ENCODE data around the gene RUBCN. TPM values are rescaled to one million over a fixed set of nuclear protein-coding genes. Genes with fewer than 3 reads are reported as not detected.

The RUBCN gene
- total and polyA plus RNA-seq, 2 of the 13 experiments (the other 11 are each of a cell fraction or from before 2014, with no cell fraction given) = 5.2 to 8.1 TPM

GRCh38 chr3:197736491-197737318 is at the start of gene RUBCN (continued):
- TF ChIP-seq ZNF512B (CRISPR knock-in tag; IDR thresholded peaks at IDR 0.05; ENCODE audit: borderline replicate concordance) (no peak), ZNF646 (CRISPR knock-in tag; IDR thresholded peaks at IDR 0.05) (no peak), ZNF703 (CRISPR knock-in tag; IDR thresholded peaks at IDR 0.05; ENCODE audit: borderline replicate concordance) (no peak), ZNF775 (CRISPR knock-in tag; IDR thresholded peaks at IDR 0.05; ENCODE audit: borderline replicate concordance) (no peak), ZGPAT (CRISPR knock-in tag; IDR thresholded peaks at IDR 0.05) (peak; percentile 60), ZFP36L1 (CRISPR knock-in tag; IDR thresholded peaks at IDR 0.05) (no peak), TIGD3 (CRISPR knock-in tag; IDR thresholded peaks at IDR 0.05; ENCODE audit: borderline replicate concordance) (no peak), KLF6 (CRISPR knock-in tag; IDR thresholded peaks at IDR 0.05) (no peak), ZNF761 (CRISPR knock-in tag; conservative IDR thresholded peaks at IDR 0.05) (no peak), MAX (IDR thresholded peaks at IDR 0.05) (peak; percentile 45), ZBTB7B (CRISPR knock-in tag; IDR thresholded peaks at IDR 0.05) (no peak), RFXAP (CRISPR knock-in tag; IDR thresholded peaks at IDR 0.05; ENCODE audit: borderline replicate concordance) (peak; percentile 90; the same call in 1 of the 2 replicates), ZNF18 (CRISPR knock-in tag; IDR thresholded peaks at IDR 0.05; ENCODE audit: insufficient replicate concordance) (no peak)
